Right hindlimb (tissue), 1 donor: ENCODE measurements around the gene CCDC77.
A peak's percentile ranks its signal among the peaks of the same experiment; 100 is the strongest.
"Not testable (repeated sequence)": the region's sequence is repeated elsewhere in the genome, so short reads cannot be mapped to it uniquely, and the experiment has no call there.

Experiments used
- DNase-seq: peaks from one replicate; pipeline ENCODE4 v3.0.0-alpha.2; 2018

The CCDC77 gene

DNA sequence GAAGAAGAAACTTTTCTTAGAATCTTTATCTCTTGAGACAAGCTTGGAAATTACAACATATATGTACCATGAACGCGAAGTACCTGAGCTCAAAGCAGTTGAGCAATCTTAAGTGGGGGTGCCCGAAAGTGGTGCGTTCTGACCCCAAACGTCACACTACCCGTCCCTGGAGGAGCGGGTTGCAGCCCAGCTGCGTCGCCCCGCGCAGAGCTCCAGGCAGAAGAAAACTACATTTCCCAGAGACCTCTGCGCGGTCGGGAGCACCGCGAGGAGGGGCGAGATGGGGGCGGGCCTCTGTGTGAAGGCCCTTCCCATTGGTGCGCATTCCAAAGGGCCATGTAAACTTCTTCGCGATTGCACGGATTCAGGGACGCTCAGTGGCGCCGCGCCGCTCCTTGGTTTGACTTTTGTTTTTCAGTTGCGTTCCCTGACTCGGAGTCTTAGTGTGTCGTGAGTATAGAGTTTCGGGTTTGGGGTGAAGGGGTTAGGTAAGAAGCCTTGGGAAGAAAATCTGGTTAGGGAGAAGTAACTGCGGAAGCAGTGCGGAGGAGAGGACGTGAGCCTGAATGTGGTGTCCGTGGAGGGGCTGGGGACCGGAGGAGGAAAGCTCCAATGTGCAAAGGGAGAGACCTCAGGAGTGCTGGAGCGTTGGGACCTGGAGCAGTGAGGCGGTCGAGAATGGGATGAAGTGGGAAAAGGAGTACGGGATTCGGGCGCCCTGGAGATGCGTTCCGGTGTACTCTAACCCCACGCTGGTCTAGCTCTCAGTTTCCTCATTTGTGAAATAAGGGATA, at the start of gene CCDC77:
Gene CCDC77 (plus strand): TSS at position 410 of the 794 bp plus-strand sequence. CDS start 7,740 bp downstream, outside the sequence.
- peak; percentile 96 for DNase-seq

DNA sequence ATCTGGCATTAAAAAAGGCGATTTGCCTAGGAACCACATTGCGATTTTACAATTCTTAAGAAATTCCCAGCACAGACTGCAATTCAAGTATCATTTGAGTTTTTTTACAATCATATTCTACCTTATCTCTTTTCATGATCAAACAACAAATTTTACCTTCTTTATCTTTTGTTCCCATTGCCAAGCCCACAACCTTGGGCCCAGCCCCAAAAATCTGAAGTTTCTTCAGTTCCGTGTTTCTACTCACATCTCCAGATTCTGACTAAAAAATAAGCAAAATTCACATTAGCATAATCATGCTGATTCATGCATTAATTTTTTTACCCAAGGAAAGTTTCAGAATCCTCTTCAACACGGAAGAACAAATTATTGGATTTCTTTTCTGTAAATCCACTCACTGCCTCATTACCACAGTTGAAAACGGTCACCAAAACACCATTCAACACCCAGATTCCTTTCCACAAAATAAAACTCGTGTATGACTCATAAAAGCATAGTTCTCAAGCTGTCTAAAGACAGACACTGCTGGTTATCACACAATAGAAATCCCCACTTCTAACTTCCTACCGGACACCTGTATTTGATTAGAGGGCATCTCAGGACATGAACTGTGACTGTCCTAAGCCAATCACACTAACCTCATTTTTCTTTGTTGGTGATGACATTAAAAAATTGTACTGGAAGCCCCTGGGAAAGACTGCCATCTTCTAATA, 45.0 kb upstream of the CCDC77 start:
- no peak for DNase-seq

DNA sequence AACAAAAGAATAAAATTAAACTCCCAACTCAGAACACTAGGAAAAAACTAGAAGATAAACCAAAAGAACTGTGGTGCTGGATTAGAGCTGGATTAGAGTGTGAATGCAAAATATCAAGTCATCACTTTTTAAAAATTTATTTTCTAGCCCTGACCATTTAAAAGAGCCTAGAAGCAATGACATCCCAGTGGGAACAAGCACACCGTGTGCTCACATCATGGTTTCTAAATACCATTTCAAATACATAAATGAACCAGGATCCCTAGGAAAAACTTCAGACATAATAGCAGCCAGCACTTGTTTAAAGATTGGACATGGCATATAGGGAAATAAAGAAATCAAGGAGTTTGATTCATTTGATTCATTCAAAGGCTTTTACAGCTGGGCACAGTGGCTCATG, 42.4 kb upstream of the CCDC77 start:
- no peak for DNase-seq

DNA sequence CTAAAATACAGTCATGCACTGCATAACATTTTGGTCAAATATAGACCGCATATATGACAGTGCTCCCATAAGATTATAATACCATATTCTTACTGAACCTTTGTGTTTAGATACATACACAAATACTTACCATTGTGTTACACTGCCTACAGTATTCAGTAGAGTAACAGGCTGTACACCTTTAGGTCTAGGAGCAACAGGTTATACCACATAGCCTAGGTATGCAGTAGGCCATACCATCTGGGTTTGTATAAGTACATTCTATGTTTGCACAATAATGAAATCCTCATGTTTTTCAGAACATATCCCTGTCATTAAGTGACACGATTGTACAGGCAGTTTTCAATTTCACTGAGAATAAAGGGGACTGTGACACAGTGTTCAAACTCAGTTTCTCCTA, 34.6 kb upstream of the CCDC77 start:
- DNase-seq, result no peak

DNA sequence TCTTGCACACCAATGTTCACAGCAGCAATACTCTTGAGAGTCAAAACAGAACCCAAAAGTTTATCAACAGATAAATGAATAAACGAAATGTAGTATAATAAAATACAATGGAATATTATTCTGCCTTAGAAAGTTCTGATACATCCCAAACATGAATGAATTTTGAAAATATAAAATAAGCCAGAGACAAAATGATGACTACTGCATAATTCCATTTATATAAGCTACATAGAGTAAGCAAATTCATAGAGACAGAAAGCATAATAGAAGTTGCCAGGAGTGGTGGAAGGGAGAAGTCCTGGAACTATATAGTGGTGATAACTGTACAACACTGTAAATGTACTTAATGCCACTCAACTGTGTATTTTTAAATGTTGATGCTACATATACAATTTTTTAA, 33.5 kb upstream of the CCDC77 start:
- DNase-seq, result no peak

DNA sequence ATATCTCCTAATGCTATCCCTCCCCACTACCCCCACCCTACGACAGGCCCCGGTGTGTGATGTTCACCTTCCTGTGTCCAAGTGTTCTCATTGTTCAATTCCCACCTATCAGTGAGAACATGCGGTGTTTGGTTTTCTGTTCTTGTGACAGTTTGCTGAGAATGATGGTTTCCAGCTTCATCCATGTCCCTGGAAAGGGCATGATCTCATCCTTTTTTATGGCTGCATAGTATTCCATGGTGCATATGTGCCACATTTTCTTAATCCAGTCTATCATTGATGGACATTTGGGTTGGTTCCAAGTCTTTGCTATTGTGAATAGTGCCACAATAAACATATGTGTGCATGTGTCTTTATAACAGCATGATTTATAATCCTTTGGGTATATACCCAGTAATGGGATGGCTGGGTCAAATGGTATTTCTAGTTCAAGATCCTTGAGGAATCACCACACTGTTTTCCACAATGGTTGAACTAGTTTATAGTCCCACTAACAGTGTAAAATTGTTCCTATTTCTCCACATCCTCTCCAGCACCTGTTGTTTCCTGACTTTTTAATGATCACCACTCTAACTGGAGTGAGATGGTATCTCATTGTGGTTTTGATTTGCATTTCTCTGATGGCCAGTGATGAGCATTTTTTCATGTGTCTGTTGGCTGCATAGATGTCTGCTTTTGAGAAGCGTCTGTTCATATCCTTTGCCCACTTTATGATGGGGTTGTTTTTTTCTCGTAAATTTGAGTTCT, 30.5 kb upstream of the CCDC77 start:
- DNase-seq, result not testable (repeated sequence)

DNA sequence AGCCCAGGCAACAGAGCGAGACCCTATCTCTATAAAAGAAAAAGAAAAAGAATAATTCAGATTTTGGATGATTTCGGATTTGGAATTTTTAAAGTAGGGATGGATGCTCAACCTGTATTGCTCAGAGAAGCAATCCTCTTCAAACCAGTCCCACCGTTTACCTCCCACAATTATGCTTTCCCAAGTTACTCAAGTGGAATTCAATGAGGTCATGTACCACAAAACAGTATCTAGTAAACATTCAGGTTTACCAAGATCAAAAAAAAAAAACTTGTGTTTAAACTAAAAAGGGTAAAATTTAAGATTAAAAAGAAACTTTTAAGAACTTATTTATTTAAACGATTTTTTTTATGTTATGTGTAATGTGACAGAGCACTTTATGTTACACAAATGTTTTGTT, 14.8 kb upstream of the CCDC77 start:
- no peak for DNase-seq

DNA sequence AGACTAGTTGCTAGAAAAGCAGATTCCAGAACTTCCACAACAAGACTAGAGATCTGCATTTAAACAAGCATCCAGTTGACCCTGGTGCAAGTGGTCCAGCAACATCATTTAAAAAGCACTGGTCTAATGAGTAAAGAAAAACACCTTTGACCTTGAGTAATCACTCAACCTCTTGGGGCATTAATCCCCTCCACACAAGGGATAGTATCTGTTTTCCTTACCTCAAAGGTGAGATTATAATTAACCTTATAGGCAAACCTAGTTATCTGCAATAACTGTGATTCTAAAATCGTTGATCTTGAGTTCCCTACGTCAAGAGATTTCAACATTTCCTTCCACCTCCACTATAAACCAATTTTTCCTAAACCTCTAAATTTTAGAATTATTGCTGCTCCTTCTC, 13.4 kb upstream of the CCDC77 start:
- DNase-seq, result no peak

DNA sequence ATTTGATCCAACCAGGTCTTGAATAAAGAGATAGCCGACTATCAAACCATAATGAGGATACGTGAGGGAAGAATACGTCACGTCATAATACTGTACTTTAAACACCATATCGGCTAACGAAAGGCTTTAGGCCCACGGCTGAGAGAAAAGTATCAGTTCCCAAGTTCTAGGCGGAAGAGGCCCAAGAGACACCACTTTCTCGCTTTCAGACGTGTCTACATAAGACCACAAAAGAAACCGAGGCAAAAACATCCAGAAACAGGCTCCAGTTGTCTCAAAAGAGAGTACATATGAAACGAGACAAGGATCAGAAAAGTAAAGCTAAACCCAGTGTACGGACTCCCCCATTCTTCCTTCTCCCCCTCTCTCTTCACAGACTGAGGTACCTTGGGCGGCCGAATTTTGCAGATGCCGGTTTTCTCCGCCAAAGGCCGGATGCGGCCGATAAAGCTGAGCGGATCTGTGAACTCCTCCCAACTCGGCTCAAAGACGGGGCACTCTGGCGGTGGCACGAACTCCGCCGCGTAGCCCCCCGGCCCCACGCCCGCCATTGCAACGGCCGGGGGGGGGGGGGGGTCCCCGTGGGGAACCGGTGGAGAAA, 12.8 kb upstream of the CCDC77 start:
- DNase-seq, result peak; percentile 24

DNA sequence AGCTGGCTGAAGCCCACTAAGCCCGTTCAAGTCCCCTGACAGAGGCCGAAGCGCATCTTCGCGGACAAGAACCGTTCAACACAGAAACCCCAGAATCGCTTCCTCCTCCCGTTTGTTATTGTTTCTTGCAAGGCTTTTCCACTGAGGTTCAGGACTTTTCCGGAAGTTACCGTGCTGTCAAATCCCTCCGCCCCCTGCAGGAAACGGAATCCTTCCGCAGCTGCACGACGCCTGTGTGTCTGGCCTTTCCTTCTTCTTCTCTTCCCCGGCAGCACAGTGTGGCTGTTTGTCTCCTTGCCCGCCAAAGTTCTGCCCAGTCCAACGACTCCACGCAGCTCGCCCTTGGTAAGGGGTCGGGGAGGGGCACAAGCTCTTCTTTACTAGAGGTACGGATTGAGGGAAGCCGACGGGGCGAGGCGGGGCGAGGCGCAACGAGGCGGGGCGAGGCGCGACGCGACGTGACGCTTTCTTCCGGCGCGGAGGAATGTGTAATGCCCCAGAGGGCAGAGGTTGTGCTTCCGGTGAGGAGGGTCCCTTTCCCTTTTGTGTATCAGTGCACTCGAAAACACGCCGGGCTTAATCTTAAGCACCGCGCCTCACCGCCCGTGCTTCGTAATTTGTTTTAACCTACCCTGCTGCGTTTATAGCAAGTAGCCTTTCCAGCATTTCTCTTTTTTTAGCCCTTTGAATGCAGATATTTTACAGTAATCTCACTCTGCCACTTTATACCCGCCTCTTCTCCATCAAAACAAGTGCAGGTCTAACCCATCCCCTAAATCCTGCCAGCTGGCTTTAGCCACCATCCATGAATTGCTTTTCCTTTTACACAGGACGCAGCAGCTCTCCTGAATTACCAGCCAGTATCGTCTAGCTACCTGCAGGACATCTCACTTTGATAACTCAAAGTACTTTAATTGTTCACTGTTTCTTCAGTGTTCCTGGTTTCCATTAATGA, 12.0 kb upstream of the CCDC77 start, which contains the start of gene KDM5A:
Gene KDM5A (minus strand): TSS at position 179 of the 955 bp plus-strand sequence. CDS start 229 bp downstream, outside the sequence.
- peak; percentile 97 for DNase-seq

DNA sequence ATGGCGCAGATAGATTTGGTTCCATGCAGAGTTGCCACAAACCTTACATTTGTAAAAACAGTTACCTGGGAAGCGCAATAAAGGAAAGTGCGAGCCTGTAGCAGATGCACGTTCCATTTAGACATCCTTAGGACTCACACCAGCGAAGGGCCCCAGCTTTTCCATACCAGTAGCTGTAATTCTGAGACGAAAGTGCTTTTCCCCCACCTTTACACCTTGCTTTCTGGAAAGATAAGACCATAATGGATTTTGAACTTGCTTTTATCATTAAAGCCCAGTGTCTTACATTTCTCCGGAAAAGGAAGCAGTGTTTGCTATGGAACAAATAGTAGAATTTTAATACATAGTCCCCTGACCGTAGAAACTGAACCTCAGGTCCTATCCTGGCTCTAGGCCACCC, 616 bp upstream of the CCDC77 start:
- no peak for DNase-seq

DNA sequence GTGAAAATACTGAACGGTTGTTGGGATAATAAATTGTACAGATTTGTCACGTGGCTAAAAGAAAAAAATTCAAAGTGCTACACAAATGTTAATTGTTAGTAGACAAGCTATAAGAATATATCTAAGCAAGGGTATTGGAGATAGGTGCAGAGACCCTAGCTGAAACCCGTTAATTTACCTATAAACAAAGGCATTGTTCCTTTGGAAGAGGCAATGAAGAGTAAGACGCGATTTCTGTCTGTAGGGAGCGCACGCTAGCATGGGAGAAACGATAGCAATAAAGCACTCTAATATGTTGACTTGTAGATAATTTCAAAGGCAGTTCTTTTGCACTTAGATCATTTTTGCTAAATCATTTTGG, 565 bp downstream of the CCDC77 start:
- DNase-seq, result no peak

DNA sequence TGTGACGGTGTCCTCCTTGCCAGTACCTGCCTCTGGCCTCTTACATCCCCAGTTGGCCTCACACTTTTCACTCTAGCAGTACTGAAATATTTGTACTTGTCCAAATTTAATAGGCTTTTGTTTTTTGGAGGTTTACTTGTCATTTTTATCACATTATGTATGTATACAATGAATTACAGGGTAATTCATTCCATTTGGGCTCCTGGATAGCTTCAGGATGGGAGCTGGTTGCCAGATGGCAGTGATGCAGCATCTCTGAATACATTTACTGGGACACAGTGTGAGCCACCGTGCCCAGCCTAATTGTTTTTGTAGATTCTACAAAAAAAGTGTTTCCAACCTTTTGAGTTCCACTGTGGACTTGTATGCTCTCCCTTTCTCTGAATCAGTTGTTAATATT, 13.4 kb downstream of the CCDC77 start:
- DNase-seq, result no peak

DNA sequence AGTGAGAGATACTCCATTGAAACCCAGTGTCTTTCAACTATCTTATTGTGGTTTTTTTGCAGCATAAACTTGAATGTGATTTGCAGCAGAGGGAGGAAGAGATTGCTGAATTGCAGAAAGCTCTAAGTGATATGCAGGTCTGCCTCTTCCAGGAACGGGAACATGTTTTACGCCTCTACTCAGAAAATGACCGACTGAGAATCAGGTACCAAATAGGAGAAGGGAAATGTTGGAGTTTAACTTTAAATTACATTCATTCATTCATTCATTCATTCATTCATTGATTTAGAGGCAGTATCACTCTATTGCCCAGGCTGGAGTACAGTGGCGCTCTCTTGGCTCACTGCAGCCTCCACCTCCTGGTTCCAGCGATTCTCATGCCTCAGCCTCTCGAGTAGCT, 17.0 kb downstream of the CCDC77 start:
- DNase-seq, result no peak

DNA sequence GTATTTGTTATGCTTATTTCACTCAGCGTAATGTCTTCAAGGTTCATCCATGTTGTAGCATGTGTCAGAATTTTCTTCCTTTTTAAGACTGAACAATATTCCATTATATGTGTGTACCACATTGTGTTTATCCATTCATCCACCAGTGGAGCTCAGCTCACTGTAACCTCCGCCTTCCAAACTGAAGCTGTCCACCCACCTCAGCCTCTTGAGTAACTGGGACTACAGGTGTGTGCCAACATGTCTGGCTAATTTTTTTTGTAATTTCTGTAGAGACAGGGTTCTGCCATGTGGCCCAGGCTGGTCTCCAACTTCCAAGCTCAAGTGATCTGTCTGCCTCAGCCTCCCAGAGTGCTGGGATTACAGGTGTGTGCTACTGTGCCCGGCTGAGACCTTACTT, 21.1 kb downstream of the CCDC77 start:
- no peak for DNase-seq

DNA sequence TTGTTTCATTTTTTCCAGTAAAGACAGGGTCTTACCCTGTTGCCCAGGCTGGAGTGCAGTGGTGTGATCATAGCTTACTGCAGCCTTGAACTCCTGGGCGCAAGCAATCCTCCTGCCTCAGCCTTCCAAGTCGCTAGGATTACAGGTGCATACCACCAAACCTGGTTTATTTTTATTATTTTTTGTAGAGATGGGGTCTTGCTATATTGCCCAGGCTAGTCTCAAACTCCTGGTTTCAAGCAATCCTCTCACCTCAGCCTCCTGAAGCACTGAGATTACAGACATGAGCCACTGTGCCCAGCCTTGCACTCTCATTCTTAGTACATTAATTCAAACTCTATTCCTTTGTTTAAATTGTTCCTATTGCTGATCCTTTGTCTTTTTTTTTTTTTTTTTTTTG, 34.3 kb downstream of the CCDC77 start:
- DNase-seq, result not testable (repeated sequence)

DNA sequence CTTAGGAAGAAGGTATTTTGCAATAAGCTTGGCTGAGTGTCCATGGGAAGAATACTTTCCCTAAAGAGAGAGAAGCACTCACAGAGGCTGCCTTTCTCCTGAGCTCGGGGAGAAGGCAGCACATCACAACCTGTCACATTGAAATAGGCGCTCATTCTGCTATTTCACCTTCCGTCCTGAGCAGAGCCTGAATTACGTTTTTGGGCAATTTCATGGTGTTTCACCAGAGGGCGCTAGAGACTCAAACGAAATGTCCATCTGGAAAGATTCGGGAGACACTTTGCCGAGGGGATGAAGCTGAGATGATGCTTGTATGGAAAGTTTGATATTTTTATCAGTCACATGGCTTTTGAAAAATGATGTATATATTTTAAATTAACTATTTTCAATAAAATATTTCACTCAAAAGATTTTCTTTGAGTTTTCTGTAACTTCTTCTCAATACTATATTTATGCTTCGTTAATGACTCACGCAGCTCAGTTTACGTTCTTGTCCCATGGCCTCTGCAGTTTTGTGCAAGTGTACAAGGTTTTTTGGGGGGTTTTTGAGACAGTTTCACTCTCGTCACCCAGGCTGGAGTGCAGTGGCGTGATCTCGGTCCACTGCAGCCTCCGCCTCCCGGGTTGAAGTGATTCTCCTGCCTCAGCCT, 40.9 kb downstream of the CCDC77 start:
- peak; percentile 62 for DNase-seq

DNA sequence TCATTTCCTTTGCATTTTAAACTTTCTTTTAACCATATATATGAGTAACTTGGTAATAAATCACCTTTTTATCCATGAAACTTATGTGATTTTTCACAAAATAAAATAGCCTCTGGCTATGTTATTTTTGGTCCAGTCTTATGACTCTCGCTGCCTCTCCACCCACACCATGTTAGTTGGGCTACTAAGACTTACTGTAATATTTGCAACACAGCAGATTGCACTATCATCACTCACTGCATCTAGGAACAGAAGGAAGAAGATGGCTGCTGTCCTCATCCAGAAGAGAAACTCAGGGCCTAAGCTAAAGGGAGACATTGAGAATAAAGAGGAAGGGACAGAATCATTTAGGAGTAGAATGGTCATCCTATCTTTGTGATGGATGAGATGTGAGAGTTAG, 45.7 kb downstream of the CCDC77 start:
- DNase-seq, result no peak

DNA sequence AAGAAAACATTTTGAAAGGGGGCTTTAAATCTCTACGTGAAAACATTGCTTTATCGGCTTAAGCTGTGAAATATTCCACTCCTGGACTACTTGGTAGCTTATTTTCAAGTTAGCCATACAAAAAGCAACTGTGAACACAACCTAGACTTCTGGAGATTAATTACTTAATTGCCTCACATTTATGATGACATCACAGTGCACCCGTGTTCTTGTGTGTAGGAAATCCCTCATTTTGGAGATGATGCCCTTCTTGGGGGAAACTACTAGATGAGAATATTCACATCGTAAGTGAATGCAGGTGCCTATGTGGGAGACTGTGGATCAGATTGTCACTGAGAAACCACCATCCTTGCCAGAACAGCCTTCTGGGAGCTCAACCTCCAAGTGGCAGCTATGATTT, 47.8 kb downstream of the CCDC77 start:
- DNase-seq, result no peak

DNA sequence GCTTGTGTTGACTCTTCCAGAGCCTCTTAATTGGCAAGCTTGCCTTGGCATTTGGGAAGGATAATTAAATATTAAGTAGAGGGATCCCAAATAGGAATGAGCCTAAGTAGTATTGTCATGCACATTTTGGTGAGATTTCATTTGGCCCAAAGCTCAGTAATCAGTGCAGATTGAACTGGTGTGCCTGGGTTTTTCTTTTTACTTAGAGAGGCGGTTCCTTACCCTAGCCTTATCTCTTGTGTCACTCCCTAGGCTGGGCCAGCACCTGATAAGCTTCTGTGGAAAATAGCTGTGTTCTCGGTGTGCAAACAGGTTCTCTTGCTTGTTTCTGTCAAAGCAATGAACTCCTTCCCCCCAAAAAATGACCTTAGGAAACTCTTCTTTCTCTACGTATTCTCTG, 49.0 kb downstream of the CCDC77 start:
- no peak for DNase-seq

DNA sequence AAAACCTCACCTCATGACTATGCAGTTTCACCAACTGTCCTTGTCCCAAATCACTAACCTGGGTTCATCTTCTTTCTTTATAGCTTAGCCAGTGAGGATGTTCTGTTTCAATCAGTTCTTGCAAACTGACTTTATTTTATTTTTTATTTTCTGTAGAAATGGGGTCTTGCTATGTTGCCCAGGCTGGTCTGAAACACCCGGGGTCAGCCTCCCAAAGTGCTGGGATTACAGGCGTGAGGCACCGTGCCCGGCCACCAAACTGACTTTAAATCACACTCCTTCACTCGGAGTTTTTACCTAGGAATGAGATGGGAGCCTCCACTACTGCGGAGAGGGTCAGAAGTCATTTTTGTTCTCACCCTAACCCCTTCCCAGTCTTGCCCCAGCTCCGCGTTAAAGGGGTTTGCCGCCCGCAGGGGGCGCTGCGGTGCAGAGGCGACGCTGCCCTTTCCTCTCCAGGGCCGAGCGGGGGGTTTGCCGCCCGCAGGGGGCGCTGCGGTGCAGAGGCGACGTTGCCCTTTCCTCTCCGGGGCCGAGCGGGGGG, 51.3 kb downstream of the CCDC77 start:
- DNase-seq, result no peak
